Measurements from ENCODE around the gene GTF3A.

GRCh38 chr13:27449081-27449603 lies 24.7 kb downstream of the GTF3A start:
- TF ChIP-seq POLR2A (conservative IDR thresholded peaks at IDR 0.05) (no peak), ZSCAN29 (IDR thresholded peaks at IDR 0.05) (no peak), TBL1XR1 (IDR thresholded peaks at IDR 0.05; ENCODE audit: low read length in 2 of 2) (no peak), ZNF280A (IDR thresholded peaks at IDR 0.05; ENCODE audit: low read depth, partially characterized antibody) (no peak)

All from K562 (cell line).